MCF 10A (cell line): ENCODE measurements around the gene EMC6. TPM values are rescaled to one million over a fixed set of nuclear protein-coding genes. Genes with fewer than 3 reads are reported as not detected.

Source experiments
- BruUV-seq: library from RNA; stranded (reverse); fragments of 400-500 nt; replicated peaks from 2 replicates; lab custom pipeline; 2021; lab: Mats Ljungman, UMichigan
- CTCF ChIA-PET: fragments of 300-600 bp; sonication (Branson Sonifier 250); formaldehyde crosslinking; extraction: SDS; loops from one replicate; lab custom pipeline; 2021; ENCODE audit warnings: antibody characterized with exemption, inconsistent platforms; lab: Yijun Ruan, JAX
- POLR2A ChIA-PET: fragments of 300-600, 350-650 bp; sonication (Branson Sonifier 250); formaldehyde crosslinking; extraction: SDS; loops from one replicate; lab custom pipeline; 2020; ENCODE audit warnings: antibody characterized with exemption, inconsistent platforms; lab: Yijun Ruan, JAX
- DNase-seq: peaks from one replicate; pipeline ENCODE4 v3.0.0-alpha.2; 2018; ENCODE audit not compliant: unreplicated experiment
- H3K27ac Mint-ChIP-seq: one replicate; pipeline ENCODE4 v1.8.0; 2022; ENCODE audit warnings: mild to moderate bottlenecking, low read depth, mixed read lengths; ENCODE audit not compliant: unreplicated experiment
- H3K27me3 Mint-ChIP-seq: one replicate; pipeline ENCODE4 v1.8.0; 2022; ENCODE audit warnings: mixed read lengths; ENCODE audit not compliant: insufficient read depth, unreplicated experiment
- H3K36me3 Mint-ChIP-seq: one replicate; pipeline ENCODE4 v1.8.0; 2022; ENCODE audit warnings: mild to moderate bottlenecking, moderate library complexity, mixed read lengths; ENCODE audit not compliant: insufficient read depth, unreplicated experiment
- H3K4me1 Mint-ChIP-seq: one replicate; pipeline ENCODE4 v1.8.0; 2022; ENCODE audit warnings: mixed read lengths; ENCODE audit not compliant: insufficient read depth, unreplicated experiment
- H3K4me3 Mint-ChIP-seq: one replicate; pipeline ENCODE4 v1.8.0; 2022; ENCODE audit warnings: mild to moderate bottlenecking, moderate library complexity, mixed read lengths; ENCODE audit not compliant: unreplicated experiment
- H3K9me3 Mint-ChIP-seq: one replicate; pipeline ENCODE4 v1.8.0; 2022; ENCODE audit warnings: mixed read lengths; ENCODE audit not compliant: unreplicated experiment
- intact Hi-C: fragments of 100-400 bp; cut with micrococcal nuclease; formaldehyde crosslinking; loops from 2 replicates; pipeline ENCODE4 v1.14.1; 2022
- total RNA-seq: library from RNA; stranded (reverse); gene quantifications from 2 replicates; pipeline ENCODE4 v1.2.3, GENCODE V29; 2022
- TF ChIP-seq, protein P1 (sequence below): fragments of 200-600 bp; IDR thresholded peaks from one replicate; pipeline ENCODE4 v1.8.0; 2022; ENCODE audit warnings: antibody characterized with exemption, mild to moderate bottlenecking; ENCODE audit not compliant: unreplicated experiment

Gene EMC6
- total RNA-seq, 1 experiment from 2014 or later, result 78.5 TPM

DNA sequence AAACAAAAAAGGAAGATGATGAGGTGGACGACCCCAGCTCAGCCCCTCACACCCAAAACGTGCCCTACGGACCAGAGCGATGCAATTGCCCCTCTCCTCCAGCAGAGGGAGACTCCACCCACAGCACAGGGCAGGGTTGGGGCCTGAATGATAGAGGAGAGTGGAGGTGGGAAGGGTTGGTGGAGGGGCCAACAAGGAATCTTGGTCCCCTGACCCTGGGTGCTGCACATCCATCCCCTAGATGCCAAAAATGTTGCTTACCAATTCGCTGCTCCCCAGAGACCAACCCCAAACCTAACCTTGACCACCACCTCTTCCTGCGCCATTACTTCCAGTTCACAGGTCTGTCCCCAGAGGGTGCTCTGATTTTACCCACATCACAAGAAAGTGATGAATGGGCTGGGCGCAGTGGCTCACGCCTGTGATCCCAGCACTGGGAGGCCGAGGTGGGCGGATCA is 14.5 kb downstream of the EMC6 start:
- ChIA-PET POLR2A (no interaction called here), CTCF (interaction anchor here (0.6 to 2.0 kb wide), 18 partner anchors 9 to 1803 kb away, joined by 3 to 10 read pairs (median 4); no protein-coding TSS in a partner anchor)
- TF ChIP-seq, protein P1, sequence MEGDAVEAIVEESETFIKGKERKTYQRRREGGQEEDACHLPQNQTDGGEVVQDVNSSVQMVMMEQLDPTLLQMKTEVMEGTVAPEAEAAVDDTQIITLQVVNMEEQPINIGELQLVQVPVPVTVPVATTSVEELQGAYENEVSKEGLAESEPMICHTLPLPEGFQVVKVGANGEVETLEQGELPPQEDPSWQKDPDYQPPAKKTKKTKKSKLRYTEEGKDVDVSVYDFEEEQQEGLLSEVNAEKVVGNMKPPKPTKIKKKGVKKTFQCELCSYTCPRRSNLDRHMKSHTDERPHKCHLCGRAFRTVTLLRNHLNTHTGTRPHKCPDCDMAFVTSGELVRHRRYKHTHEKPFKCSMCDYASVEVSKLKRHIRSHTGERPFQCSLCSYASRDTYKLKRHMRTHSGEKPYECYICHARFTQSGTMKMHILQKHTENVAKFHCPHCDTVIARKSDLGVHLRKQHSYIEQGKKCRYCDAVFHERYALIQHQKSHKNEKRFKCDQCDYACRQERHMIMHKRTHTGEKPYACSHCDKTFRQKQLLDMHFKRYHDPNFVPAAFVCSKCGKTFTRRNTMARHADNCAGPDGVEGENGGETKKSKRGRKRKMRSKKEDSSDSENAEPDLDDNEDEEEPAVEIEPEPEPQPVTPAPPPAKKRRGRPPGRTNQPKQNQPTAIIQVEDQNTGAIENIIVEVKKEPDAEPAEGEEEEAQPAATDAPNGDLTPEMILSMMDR, result peak; percentile 85
- Mint-ChIP-seq H3K27me3 (no peaks in the 10 kb centered on the region), H3K9me3 (no peaks in the 10 kb centered on the region), H3K4me1 (peaks cover 5% of the 10 kb centered on the region), H3K36me3 (no peaks in the 10 kb centered on the region), H3K4me3 (no peak overlapping the region), H3K27ac (no peak overlapping the region)
- no TSS peak for BruUV-seq
- DNase-seq, result peak; percentile 44
- intact Hi-C loops, result loop anchor here (2.0 to 5.0 kb wide), 2 partner anchors 54 to 144 kb away; no protein-coding TSS in a partner anchor

DNA sequence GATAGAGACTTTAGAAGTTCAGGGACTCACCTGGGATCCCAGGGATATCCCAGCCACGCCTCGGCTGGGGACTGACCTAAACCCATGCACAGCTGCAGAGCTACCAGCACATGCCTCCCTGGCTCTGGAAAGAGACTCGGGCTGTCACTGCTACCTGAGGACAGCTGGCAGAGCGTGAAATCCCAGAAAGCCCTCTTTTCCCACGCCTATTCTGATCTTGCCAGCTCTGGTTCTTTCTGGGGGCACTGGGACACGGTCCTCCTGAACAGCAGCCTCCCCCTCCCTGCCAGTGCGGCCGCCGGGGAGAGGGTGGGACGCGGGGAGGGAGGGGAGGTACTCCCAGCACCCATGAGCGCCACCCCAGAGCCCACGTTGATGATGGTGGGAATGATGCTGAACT is 16.6 kb downstream of the EMC6 start:
- CTCF ChIA-PET, result no interaction called here
- POLR2A ChIA-PET, result no interaction called here
- Mint-ChIP-seq H3K27me3 (no peaks in the 10 kb centered on the region), H3K36me3 (no peaks in the 10 kb centered on the region), H3K9me3 (no peaks in the 10 kb centered on the region), H3K27ac (no peak overlapping the region), H3K4me3 (no peak overlapping the region), H3K4me1 (no peaks in the 10 kb centered on the region)
- BruUV-seq, result no TSS peak
- no peak for DNase-seq
- intact Hi-C loops, result no loop called here
- TF ChIP-seq, protein P1, result no peak

DNA sequence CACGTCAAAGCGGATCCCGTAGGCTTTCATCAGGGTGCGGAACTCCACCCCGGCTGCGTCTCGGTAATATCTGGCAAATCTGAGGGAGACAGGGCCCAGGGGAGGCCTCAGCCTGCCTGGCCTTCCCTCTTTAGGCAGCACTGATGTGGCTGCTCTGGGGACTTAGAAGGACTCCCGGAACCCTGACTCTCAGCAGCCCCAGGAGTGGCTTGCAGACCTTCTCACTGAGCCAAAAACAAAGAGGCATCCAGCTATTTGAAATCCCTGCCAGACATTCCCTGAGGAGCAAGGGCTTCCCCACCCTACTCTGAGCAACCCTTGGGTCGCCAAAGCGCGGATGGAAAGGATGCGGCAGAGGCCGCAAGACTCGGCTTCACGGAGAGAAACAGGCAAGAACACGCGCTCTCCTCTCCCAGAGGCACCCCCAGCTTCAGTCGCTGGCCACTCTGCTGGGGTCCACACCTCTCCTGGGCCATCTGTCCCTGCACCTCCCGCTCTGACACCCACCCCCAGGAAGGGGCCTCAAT is 19.5 kb downstream of the EMC6 start:
- no TSS peak for BruUV-seq
- H3K9me3 Mint-ChIP-seq, result no peaks in the 10 kb centered on the region
- no peak overlapping the region for H3K27ac Mint-ChIP-seq
- ChIA-PET POLR2A (no interaction called here), CTCF (no interaction called here)
- intact Hi-C loops, result no loop called here
- no peak for DNase-seq
- no peaks in the 10 kb centered on the region for H3K36me3 Mint-ChIP-seq
- TF ChIP-seq, protein P1, result no peak
- no peak overlapping the region for H3K4me3 Mint-ChIP-seq
- no peaks in the 10 kb centered on the region for H3K4me1 Mint-ChIP-seq
- H3K27me3 Mint-ChIP-seq, result no peaks in the 10 kb centered on the region

DNA sequence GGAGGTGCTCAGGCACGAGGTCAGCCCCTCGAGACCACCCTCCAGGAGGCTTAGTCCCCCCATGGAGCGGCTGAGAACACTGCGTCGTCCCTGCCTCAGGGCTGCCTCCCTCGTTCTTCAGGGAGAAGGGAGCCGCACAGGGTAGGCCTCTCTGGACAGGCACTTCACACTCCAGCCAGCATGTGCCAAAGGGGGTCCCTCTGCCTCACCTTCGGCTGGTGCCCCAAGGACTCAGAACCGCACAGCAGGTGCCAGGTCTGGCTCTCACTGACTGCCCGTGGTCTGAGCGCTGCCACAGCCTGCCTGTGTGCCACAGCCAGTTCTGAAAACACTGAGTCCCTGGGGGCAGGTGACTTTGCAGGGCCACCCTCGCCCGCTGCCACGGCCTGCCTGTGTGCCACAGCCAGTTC is 20.2 kb downstream of the EMC6 start:
- Mint-ChIP-seq H3K36me3 (no peaks in the 10 kb centered on the region), H3K4me1 (no peaks in the 10 kb centered on the region), H3K27me3 (no peaks in the 10 kb centered on the region), H3K9me3 (no peaks in the 10 kb centered on the region), H3K4me3 (no peak overlapping the region), H3K27ac (no peak overlapping the region)
- no peak for DNase-seq
- POLR2A ChIA-PET, result no interaction called here
- TF ChIP-seq, protein P1, result no peak
- CTCF ChIA-PET, result no interaction called here
- intact Hi-C loops, result no loop called here
- BruUV-seq, result no TSS peak
